H1 (cell line): Measurements from ENCODE around the gene NXN. TPM values are rescaled to one million over a fixed set of nuclear protein-coding genes. Genes with fewer than 3 reads are reported as not detected.

Experiments used
- CTCF ChIA-PET: fragments of 300-600 bp; sonication (Branson Sonifier 250); formaldehyde crosslinking; loops from one replicate; lab custom pipeline; 2021; ENCODE audit not compliant: partially characterized antibody; lab: Charles Lee
- POLR2A ChIA-PET: fragments of 300-600 bp; sonication (Branson Sonifier 250); formaldehyde crosslinking; loops from one replicate; lab custom pipeline; 2021; ENCODE audit warnings: inconsistent platforms; ENCODE audit not compliant: partially characterized antibody; lab: Charles Lee
- DNase-seq, 2 experiments: peaks; one replicate each; pipeline versions ENCODE4 v3.0.0 to v3.0.0-alpha.2; 2010 to 2022; ENCODE audit warnings: low spot score in 2 of 2, low read depth in 1 of 2, mixed read lengths in 1 of 2
- FAIRE-seq: peaks from 2 replicates; lab custom pipeline; 2011; peaks lifted over from hg19 to GRCh38; lab: Jason Lieb, UNC
- H2AFZ ChIP-seq: 2 replicates; pipeline ENCODE4 v1.8.1; 2012; ENCODE audit warnings: low read length, inconsistent platforms
- H2AK5ac ChIP-seq: 2 replicates; pipeline ENCODE4 v1.6.1; 2013; ENCODE audit warnings: low read depth, low read length
- H2BK120ac ChIP-seq: replicated peaks from 2 replicates; pipeline ENCODE3; 2013; ENCODE audit warnings: low read depth, low read length, inconsistent platforms
- H2BK12ac ChIP-seq: 2 replicates; pipeline ENCODE4 v1.6.1; 2013; ENCODE audit warnings: low read depth, low read length
- H2BK15ac ChIP-seq: 2 replicates; pipeline ENCODE4 v1.6.1; 2013; ENCODE audit warnings: low read length
- H2BK20ac ChIP-seq: 2 replicates; pipeline ENCODE4 v1.6.1; 2013; ENCODE audit warnings: low read length
- H2BK5ac ChIP-seq: 2 replicates; pipeline ENCODE4 v1.6.1; 2013; ENCODE audit warnings: low read depth, low read length
- H3K14ac ChIP-seq: 2 replicates; pipeline ENCODE4 v1.6.1; 2013; ENCODE audit warnings: inconsistent platforms; ENCODE audit not compliant: insufficient read length
- H3K18ac ChIP-seq: 2 replicates; pipeline ENCODE4 v1.6.1; 2013; ENCODE audit warnings: low read length; ENCODE audit errors: extremely low read depth
- H3K23ac ChIP-seq: 2 replicates; pipeline ENCODE4 v1.6.1; 2013; ENCODE audit warnings: inconsistent platforms; ENCODE audit not compliant: insufficient read length
- H3K23me2 ChIP-seq: 2 replicates; pipeline ENCODE4 v1.6.1; 2013; ENCODE audit warnings: low read depth, low read length
- H3K27ac ChIP-seq: 2 replicates; pipeline ENCODE4 v1.6.1; 2011; ENCODE audit warnings: low read depth, low read length, inconsistent platforms
- H3K27me3 ChIP-seq, 4 experiments: replicated peaks in 1 of 4; 1 replicate in 1 of 4; 2 replicates in 3 of 4; pipeline versions ENCODE4 v1.6.1 to v1.8.1; 2011 to 2013; ENCODE audit warnings: low read length in 3 of 4, mild to moderate bottlenecking in 3 of 4, inconsistent platforms in 2 of 4, mixed read lengths in 2 of 4, moderate library complexity in 1 of 4; ENCODE audit not compliant: control insufficient read depth in 3 of 4, insufficient read depth in 3 of 4; ENCODE audit errors: extremely low read depth in 1 of 4
- H3K36me3 ChIP-seq, 4 experiments: 2 replicates each; pipeline versions ENCODE4 v1.6.1 to v1.8.1; 2011 to 2013; ENCODE audit warnings: mild to moderate bottlenecking in 4 of 4, low read length in 3 of 4, moderate library complexity in 2 of 4, control low read depth in 1 of 4, inconsistent platforms in 1 of 4; ENCODE audit not compliant: insufficient read depth in 4 of 4, control insufficient read depth in 2 of 4
- H3K4ac ChIP-seq: replicated peaks from 2 replicates; pipeline ENCODE3; 2013; ENCODE audit warnings: low read length, low read depth, mixed read lengths, inconsistent platforms; ENCODE audit not compliant: insufficient read length
- H3K4me1 ChIP-seq, 4 experiments: replicated peaks in 1 of 4; 1 replicate in 1 of 4; 2 replicates in 3 of 4; pipeline versions ENCODE4 v1.6.1 to v1.8.1; 2011 to 2013; ENCODE audit warnings: low read length in 3 of 4, inconsistent platforms in 2 of 4, mixed read lengths in 1 of 4; ENCODE audit not compliant: insufficient read depth in 4 of 4, control insufficient read depth in 3 of 4
- H3K4me2 ChIP-seq, 2 experiments: 2 replicates each; pipeline versions ENCODE4 v1.6.1 to v1.8.1; 2011 to 2013; ENCODE audit warnings: low read depth in 2 of 2, low read length in 2 of 2, control low read depth in 1 of 2, inconsistent platforms in 1 of 2, mild to moderate bottlenecking in 1 of 2; ENCODE audit not compliant: insufficient read depth in 1 of 2
- H3K4me3 ChIP-seq, 4 experiments: fragments of 200-600, 300-600 bp in 1 of 4; sonication (generic), shearing (Covaris generic), sonication (Bioruptor Twin) in 1 of 4; 2 replicates each; pipeline versions ENCODE4 v1.5.1 to v1.8.1; 2011 to 2016; ENCODE audit warnings: low read length in 4 of 4, low read depth in 3 of 4, control low read depth in 2 of 4, inconsistent platforms in 2 of 4, mild to moderate bottlenecking in 2 of 4, mixed read lengths in 1 of 4, moderate library complexity in 1 of 4; ENCODE audit not compliant: insufficient read depth in 2 of 4; ENCODE audit errors: extremely low read depth in 1 of 4
- H3K56ac ChIP-seq: replicated peaks from 2 replicates; pipeline ENCODE3; 2013; ENCODE audit warnings: low read depth, mild to moderate bottlenecking, mixed read lengths, low read length, inconsistent platforms; ENCODE audit not compliant: insufficient read length
- H3K79me1 ChIP-seq: 2 replicates; pipeline ENCODE4 v1.6.1; 2013; ENCODE audit warnings: low read depth, low read length, control low read depth
- H3K79me2 ChIP-seq, 2 experiments: 2 replicates each; pipeline versions ENCODE4 v1.6.1 to v1.8.1; 2012 to 2013; ENCODE audit warnings: low read length in 2 of 2, mild to moderate bottlenecking in 2 of 2, inconsistent platforms in 1 of 2; ENCODE audit not compliant: insufficient read depth in 2 of 2, control insufficient read depth in 1 of 2
- H3K9ac ChIP-seq, 4 experiments: replicated peaks in 1 of 4; 1 replicate in 1 of 4; 2 replicates in 3 of 4; pipeline versions ENCODE4 v1.6.1 to v1.8.1; 2011 to 2013; ENCODE audit warnings: low read depth in 3 of 4, low read length in 3 of 4, control low read depth in 2 of 4, mild to moderate bottlenecking in 2 of 4, moderate library complexity in 2 of 4, inconsistent platforms in 1 of 4; ENCODE audit errors: extremely low read depth in 1 of 4
- H3K9me3 ChIP-seq, 2 experiments: 2 replicates each; pipeline versions ENCODE4 v1.6.1 to v1.8.1; 2012 to 2013; ENCODE audit warnings: mild to moderate bottlenecking in 2 of 2, moderate library complexity in 2 of 2, control low read depth in 1 of 2, inconsistent platforms in 1 of 2, low read depth in 1 of 2, low read length in 1 of 2, mixed read lengths in 1 of 2; ENCODE audit not compliant: insufficient read depth in 2 of 2
- H4K20me1 ChIP-seq, 2 experiments: replicated peaks in 1 of 2; 2 replicates each; pipeline versions ENCODE3 to v1.8.1; 2011 to 2013; ENCODE audit warnings: inconsistent platforms in 2 of 2, low read length in 2 of 2, mild to moderate bottlenecking in 1 of 2; ENCODE audit not compliant: insufficient read depth in 2 of 2, control insufficient read depth in 1 of 2
- H4K5ac ChIP-seq: 2 replicates; pipeline ENCODE4 v1.6.1; 2013; ENCODE audit warnings: low read length, low read depth, mixed read lengths, inconsistent platforms; ENCODE audit not compliant: insufficient read length
- H4K8ac ChIP-seq: 2 replicates; pipeline ENCODE4 v1.8.0; 2013; ENCODE audit warnings: mild to moderate bottlenecking, moderate library complexity, low read length, inconsistent platforms; ENCODE audit not compliant: insufficient read depth; ENCODE audit errors: extremely low read depth
- H4K91ac ChIP-seq: replicated peaks from 2 replicates; pipeline ENCODE3; 2013; ENCODE audit warnings: low read length, mixed read lengths, inconsistent platforms; ENCODE audit not compliant: insufficient read length
- BACH1 ChIP-seq: IDR thresholded peaks from 2 replicates; pipeline ENCODE4 v1.6.1; 2012; ENCODE audit warnings: low read length, improper control_type of control experiment
- BRCA1 ChIP-seq: IDR thresholded peaks from 2 replicates; pipeline ENCODE4 v1.6.1; 2012; ENCODE audit warnings: low read depth, low read length, improper control_type of control experiment
- HDAC6 ChIP-seq: IDR thresholded peaks from one replicate; pipeline ENCODE4 v1.7.1; 2012; ENCODE audit warnings: low read depth, mild to moderate bottlenecking, inconsistent platforms, low read length, moderate library complexity
- KDM1A ChIP-seq: fragments of 200-600, 300-600 bp; sonication (generic); IDR thresholded peaks from 2 replicates; pipeline ENCODE4 v1.7.1; 2016; ENCODE audit warnings: mild to moderate bottlenecking, low read length, borderline replicate concordance
- POLR2A ChIP-seq, 2 experiments: IDR thresholded peaks; 1 replicate in 1 of 2; 2 replicates in 1 of 2; pipeline ENCODE4 v1.6.1; 2011; ENCODE audit warnings: low read depth in 2 of 2, low read length in 2 of 2, mild to moderate bottlenecking in 2 of 2; ENCODE audit errors: control extremely low read depth in 1 of 2
- RAD21 ChIP-seq, 2 experiments: IDR thresholded peaks in 1 of 2; conservative IDR thresholded peaks in 1 of 2; 2 replicates each; pipeline ENCODE4 v1.6.1; 2011; ENCODE audit warnings: low read depth in 2 of 2, low read length in 2 of 2, improper control_type of control experiment in 1 of 2, inconsistent platforms in 1 of 2, mild to moderate bottlenecking in 1 of 2, moderate library complexity in 1 of 2
- WGBS, 2 experiments: shearing (Covaris generic) in 1 of 2; methylation state at CpG; one replicate each; pipeline versions ENCODE4 v1.1.6 to v1.1.7; 2013 to 2015; ENCODE audit warnings: low lambda C conversion rate in 2 of 2, mixed read lengths in 2 of 2, inconsistent platforms in 1 of 2, low coverage in 1 of 2, missing lambda C conversion rate in 1 of 2; ENCODE audit not compliant: insufficient replicate concordance in 2 of 2, insufficient coverage in 1 of 2, insufficient read length in 1 of 2; ENCODE audit errors: extremely low coverage in 1 of 2, missing lambda C conversion rate in 1 of 2; 5-methylcytosine and 5-hydroxymethylcytosine counted together
- polyA plus RNA-seq, 7 experiments: library from polyadenylated mRNA; depleted of rRNA in 3 of 7; stranded (reverse) in 5 of 7; unstranded in 2 of 7; fragments of >200 nt in 5 of 7; fragments of 200-250 nt in 2 of 7; gene quantifications; 1 replicate in 5 of 7; 2 replicates in 1 of 7; 4 replicates in 1 of 7; pipeline versions ENCODE4 v1.2.1 to v1.2.3, GENCODE V29; 2011 to 2013; ENCODE audit warnings: missing spikeins in 2 of 7, mixed read lengths in 2 of 7
- total RNA-seq: library from RNA; stranded (reverse); fragmentation: NEBNext Ultra II Directional; extraction: Animal tissue kit (Norgen Biotek cat#: 25700); gene quantifications from 2 replicates; pipeline ENCODE4 v1.2.1, GENCODE V29; 2021

NXN gene
- total and polyA plus RNA-seq, 2 of the 8 experiments (the other 6 are each of a cell fraction or from before 2014, with no cell fraction given): 94.1 to 107 TPM

GRCh38 chr17:1003972-1004768 is 24.6 kb upstream of the NXN start:
- no peak for FAIRE-seq
- Histone ChIP-seq H4K5ac (no peak overlapping the region), H2BK12ac (no peak overlapping the region), H3K56ac (no peak overlapping the region), H2AK5ac (0 out of 2 replicates have a peak overlapping the region, but pooled peaks have one; percentile 24), H2BK20ac (no peak overlapping the region), H3K27ac (no peak overlapping the region), H3K14ac (no peak overlapping the region), H3K9me3 (no peaks in the 10 kb centered on the region), H2BK5ac (0 out of 2 replicates have a peak overlapping the region, but pooled peaks have one; percentile 52), H3K27me3 (no peaks in the 10 kb centered on the region), H3K18ac (no peak overlapping the region), H2BK15ac (no peak overlapping the region), H4K91ac (no peak overlapping the region), H3K23ac (no peak overlapping the region), H3K79me2 (no peaks in the 10 kb centered on the region), H3K4me3 (no peak overlapping the region), H4K8ac (no peak overlapping the region), H3K23me2 (no peaks in the 10 kb centered on the region), H4K20me1 (peaks cover 2 to 7% of the 10 kb centered on the region in 2 experiments), H3K36me3 (peaks cover 6 to 28% (median 17%) of the 10 kb centered on the region in 4 experiments), H3K79me1 (peaks cover 3% of the 10 kb centered on the region; the same call in 1 of the 2 replicates), H3K9ac (no peak overlapping the region), H3K4me1 (peaks cover 0 to 3% (median 0%) of the 10 kb centered on the region in 4 experiments; a peak in 4 of 7 replicates), H3K4me2 (no peak overlapping the region), H2BK120ac (no peak overlapping the region), H3K4ac (no peak overlapping the region), H2AFZ (no peak overlapping the region)
- 85% methylated on average over 30 of the region's 30 CpGs; no CpG with 5 or more reads in 1 of the 2 experiments for WGBS, 2 experiments
- POLR2A ChIA-PET: interaction anchor here (0.9 to 1.2 kb wide), 3 partner anchors 17 to 262 kb away, joined by 3 read pairs; no protein-coding TSS in a partner anchor
- DNase-seq: no peak
- CTCF ChIA-PET: interaction anchor here (1.1 to 12.7 kb wide), 6 partner anchors 7 to 53 kb away, joined by 3 to 144 read pairs (median 3); partner anchors contain the start of gene TIMM22
- TF ChIP-seq BRCA1 (no peak), POLR2A (IDR thresholded peaks at IDR 0.05; ENCODE audit: control extremely low read depth in 1 of 2, low read depth in 2 of 2, low read length in 2 of 2) (0 out of 3 replicates have a peak, but pooled peaks of 1 of the 2 experiments have one; percentile 6), RAD21 (IDR thresholded peaks at IDR 0.05 in 1 of 2, conservative IDR thresholded peaks at IDR 0.05 in 1 of 2; ENCODE audit: low read depth in 2 of 2, low read length in 2 of 2) (no peak), KDM1A (no peak), HDAC6 (no peak), BACH1 (no peak)
